Activated CD4-positive, CD25-positive, alpha-beta regulatory T cell treated with anti-CD3 and anti-CD28 coated beads, Interleukin-2, amount 50 U/mL, for 16 hours (primary cell): ENCODE data around the gene MAST1.
"Not testable (repeated sequence)": the region's sequence is repeated elsewhere in the genome, so short reads cannot be mapped to it uniquely, and the experiment has no call there.

Experiments
- DNase-seq: peaks from one replicate; pipeline ENCODE4 v3.0.0-alpha.2; 2020; ENCODE audit warnings: low read depth, low spot score

The MAST1 gene

GRCh38 chr19:12872255-12872654 is 33.9 kb downstream of the MAST1 start:
- DNase-seq: no peak

GRCh38 chr19:12872941-12873890 is 34.9 kb downstream of the MAST1 start:
- DNase-seq: no peak

DNA sequence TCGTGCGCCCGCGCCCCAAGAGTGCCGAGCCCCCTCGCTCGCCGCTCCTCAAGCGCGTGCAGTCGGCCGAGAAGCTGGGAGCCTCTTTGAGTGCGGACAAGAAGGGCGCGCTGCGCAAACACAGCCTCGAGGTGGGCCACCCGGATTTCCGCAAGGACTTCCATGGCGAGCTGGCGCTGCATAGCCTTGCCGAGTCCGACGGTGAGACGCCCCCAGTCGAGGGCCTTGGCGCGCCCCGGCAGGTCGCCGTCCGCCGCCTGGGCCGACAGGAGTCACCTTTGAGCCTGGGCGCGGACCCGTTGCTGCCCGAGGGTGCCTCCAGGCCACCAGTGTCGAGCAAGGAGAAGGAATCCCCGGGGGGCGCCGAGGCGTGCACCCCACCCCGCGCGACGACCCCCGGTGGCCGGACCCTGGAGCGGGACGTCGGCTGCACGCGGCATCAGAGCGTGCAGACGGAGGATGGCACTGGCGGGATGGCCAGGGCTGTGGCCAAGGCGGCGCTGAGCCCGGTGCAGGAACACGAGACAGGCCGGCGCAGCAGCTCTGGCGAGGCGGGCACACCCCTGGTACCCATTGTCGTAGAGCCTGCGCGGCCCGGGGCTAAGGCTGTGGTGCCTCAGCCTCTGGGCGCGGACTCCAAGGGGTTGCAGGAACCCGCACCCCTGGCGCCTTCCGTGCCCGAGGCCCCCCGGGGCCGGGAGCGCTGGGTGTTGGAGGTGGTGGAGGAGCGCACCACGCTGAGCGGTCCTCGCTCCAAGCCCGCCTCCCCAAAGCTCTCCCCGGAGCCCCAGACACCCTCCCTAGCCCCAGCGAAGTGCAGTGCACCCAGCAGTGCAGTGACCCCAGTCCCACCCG is 35.8 kb downstream of the MAST1 start:
- no peak for DNase-seq

- no peak for DNase-seq
Observed at GRCh38 chr19:12875086-12875485, 36.8 kb downstream of the MAST1 start.

- no peak for DNase-seq
Observed at GRCh38 chr19:12880551-12881171, 42.3 kb downstream of the MAST1 start.

GRCh38 chr19:12881172-12881808 is 43.0 kb downstream of the MAST1 start, which contains the start of gene DNASE2:
TSS of gene DNASE2 (minus strand) at chr19:12881449. CDS start at chr19:12881375, 74 bp downstream.
- peak; percentile 70 for DNase-seq

DNA sequence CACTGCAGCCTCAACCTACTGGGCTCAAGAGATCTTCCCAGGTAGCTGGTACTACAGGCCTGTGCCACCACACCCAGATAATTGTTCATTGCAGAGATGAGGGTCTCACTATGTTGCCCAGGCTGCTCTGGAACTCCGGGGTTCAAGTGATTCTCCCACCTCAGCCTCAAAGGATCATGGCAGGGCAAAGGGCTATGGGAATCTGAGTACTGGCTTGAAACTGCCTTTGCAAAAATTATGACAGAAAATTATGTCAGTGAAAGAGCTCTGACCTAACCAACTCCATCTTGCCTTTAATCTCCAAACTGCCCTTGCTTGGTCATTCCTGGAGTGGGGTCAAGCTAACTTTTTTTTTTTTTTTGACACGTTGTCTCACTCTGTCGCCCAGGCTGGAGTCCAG is 44.3 kb downstream of the MAST1 start:
- DNase-seq: no peak

GRCh38 chr19:12884202-12884601 is 45.9 kb downstream of the MAST1 start:
- DNase-seq: no peak

DNA sequence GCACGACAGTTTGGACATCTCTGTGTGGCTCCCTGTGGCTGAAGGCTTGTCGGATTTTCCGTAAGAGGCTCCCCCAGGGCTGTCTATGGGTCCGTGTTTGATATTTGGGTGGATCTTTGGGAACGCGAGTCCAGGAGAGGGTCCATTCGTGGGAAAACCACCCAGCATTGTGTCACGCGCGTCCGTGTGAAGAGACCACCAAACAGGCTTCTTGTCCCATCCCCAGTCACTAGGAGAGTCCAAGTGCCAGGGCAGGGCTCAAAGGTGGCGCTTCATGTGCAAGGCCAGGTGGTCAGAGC is 46.3 kb downstream of the MAST1 start:
- DNase-seq: no peak

DNA sequence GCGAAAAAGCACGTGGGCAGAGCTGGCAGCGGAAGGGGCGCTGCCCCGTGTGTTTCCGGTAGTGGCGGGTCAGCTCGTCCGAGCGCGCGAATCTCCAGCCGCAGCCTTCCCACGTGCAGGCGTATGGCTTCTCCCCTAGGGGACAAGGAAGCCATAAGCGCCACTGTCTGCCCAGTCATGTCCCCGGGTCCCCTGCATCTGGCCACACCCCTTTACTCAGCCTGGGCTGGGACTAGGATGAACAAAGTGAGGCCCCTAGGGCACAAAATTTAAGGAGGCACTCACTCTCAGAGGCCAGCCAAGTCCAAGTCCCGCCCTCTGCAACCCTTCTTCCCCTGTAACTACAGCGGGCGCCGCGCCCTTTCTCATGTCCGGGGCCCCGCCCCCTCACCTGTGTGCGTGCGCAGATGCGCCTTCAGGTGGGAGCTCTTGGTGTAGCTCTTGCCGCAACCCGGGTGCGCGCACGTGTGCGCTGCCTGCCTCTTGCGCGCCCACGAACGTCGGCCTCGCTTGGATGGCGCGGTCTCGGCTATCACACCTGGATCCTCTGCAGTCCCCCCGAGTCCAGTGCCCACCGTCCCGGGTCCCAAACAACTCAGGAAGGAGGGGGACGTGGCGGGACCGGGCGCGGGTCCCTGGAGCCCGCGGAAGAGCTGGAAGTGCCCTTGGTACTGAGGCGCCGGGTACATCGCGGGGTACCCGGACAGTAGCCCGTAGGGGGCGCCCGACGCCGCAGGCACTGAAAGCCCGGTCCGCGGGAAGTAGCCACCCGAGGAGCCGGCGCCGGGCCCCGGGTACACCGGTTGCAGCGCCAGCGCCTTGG is 46.8 kb downstream of the MAST1 start:
- peak; percentile 73 for DNase-seq

GRCh38 chr19:12885749-12886650 is 47.7 kb downstream of the MAST1 start:
- DNase-seq: no peak

- no peak for DNase-seq
Observed at GRCh38 chr19:12886651-12886968, 48.3 kb downstream of the MAST1 start.

DNA sequence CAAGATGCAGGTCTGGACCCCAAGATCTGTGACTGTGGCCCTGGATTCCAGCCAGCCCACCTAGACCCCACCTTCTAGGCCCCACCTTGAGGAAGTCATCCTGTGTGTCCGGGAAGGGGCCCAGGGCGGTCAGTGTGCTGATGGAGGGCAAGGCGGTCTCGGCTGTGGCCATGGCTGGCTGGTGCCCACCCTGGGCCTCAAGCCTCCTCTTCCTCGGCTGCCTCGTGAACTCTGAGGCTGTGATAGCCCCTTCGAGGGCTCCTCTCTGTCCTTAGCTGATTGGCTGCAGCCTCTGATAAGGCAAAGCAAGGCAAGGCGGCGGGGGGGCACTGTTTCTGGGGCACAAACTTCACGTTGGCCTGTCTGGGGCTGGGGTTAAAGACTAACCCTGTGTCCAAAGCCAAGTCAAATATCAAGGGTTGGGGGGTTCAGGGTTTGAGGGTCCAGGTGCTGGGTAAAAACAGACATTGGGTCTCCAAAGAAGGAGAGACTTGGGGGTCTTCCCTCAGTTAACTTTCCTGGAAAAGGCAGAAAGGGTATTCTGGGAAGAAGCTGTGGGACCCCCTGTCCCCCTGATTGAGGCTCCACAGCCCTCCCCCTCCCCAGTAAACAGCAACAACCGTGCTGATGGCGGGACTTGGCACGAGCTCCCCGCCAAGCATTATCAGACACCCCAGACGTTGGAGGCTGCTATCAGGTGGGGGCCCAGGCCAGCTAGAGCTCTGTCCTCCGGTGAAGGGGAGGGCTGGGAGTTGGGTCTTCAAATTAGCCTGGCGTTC is 48.8 kb downstream of the MAST1 start, which contains the start of gene KLF1:
KLF1 (minus strand) TSS at position 233 of the 779 bp plus-strand sequence; CDS start at position 172, 61 bp downstream.
- no peak for DNase-seq

DNA sequence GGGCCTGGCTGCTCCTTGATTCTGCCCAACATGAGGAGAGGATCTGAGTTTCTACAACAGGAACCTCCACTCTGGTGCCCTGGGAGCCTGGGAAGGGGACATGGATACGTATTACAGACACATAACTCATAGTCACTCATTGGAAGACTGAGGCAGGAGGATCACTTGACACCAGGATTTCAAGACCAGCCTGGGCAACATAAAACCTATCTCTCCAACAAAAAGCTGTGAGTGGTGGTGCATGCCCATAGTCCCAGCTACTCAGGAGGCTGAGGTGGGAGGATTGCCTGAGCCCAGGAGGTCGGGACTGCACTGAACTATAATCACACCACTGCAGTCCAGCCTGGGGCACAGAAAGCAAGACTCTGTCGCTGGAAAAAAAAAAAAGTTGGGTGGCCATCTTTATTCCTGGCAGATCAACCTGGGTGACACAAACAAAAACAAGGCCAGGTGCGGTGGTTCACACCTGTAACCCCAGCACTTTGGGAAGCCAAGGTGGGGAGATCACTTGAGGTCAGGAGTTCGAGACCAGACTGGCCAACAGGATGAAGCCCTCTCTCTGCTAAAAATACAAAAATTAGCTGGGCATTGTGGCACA is 49.8 kb downstream of the MAST1 start:
- DNase-seq: no peak

DNA sequence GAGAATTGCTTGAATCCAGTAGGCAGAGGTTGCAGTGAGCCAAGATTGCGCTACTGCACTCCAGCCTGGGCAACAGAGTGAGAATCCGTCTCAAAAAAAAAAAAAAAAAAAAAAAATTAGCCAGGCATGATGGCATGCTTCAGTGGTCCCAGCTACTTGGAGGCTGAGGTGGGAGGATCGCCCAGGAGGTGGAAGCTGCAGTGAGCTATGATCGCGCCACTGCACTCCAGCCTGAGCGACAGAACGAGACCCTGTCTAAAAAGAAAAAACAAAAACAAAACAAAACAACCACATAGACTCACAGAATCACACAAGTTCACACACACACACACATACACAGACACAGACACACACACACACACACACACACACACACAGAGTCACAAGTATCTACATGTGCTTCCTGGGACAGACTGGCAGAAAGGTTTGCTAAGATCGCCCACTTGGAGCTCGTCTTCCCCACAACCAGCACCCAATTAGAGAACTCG is 52.0 kb downstream of the MAST1 start:
- DNase-seq: not testable (repeated sequence)

DNA sequence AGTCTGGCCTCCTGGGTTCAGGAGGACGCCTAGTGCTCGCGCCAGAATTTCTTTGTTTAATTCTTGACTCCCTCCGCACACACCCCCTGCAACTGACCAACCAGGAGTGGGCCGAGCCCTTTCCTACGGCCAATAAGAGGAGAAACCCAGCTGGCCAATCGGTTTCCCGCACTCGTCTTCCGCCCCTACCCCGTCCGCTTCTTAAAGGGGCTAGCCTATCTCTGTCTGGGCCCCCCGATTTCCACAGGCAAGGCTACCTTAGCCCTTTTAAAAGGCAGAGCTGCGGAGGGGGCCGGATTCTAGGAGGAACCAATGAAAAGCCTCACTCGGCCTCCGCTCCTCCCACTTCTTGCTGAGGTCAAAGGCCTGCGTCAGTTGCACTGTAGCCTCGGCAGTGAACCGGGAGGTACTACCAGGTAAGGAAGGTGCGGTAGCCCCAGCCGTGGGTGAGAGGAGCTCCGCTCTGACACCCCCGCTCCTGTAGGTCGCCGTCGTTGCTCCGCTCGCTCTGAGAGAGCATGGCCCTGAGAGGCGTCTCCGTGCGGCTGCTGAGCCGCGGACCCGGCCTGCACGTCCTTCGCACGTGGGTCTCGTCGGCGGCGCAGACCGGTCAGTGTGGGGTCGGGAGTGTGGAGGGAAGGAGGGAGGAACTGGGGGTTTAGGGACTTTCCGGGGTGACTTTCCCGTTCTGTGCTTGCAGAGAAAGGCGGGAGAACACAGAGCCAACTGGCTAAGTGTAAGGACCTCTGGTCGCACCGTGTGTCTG is 52.7 kb downstream of the MAST1 start, which contains the start of gene GCDH:
GCDH (plus strand) TSS at position 374 of the 766 bp plus-strand sequence; CDS start at position 519, 145 bp downstream.
- DNase-seq: peak; percentile 96

DNA sequence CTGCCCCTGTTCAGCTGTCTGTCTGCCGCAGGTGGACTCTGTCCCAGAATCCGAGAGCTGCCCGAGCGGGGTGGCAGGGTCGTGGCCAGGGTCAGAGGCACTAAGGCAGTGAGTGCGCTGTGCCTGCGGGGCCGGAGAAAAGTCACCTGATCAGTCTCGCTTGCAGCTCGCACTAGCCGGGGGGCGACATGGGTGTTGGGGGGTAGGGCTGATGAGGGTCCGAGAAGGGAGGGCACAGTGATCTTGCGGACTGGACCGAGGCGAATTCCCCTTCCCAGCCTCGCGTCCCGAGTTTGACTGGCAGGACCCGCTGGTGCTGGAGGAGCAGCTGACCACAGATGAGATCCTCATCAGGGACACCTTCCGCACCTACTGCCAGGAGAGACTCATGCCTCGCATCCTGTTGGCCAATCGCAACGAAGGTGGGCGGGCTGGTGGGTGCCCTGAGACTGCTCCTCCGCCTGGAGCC is 53.3 kb downstream of the MAST1 start:
- DNase-seq: no peak
